NT2/D1 (cell line): ENCODE measurements around the gene KCNMB4.

ENCODE experiments used
- SUZ12 ChIP-seq: IDR thresholded peaks from 2 replicates; pipeline ENCODE4 v1.6.1; 2011; ENCODE audit not compliant: insufficient read length, insufficient read depth; ENCODE audit errors: extremely low read depth
- YY1 ChIP-seq: IDR thresholded peaks from 2 replicates; pipeline ENCODE4 v1.6.1; 2011; ENCODE audit not compliant: insufficient read length, insufficient read depth
- ZNF274 ChIP-seq: IDR thresholded peaks from 2 replicates; pipeline ENCODE4 v1.6.1; 2011; ENCODE audit warnings: mild to moderate bottlenecking, low read depth, low read length

DNA sequence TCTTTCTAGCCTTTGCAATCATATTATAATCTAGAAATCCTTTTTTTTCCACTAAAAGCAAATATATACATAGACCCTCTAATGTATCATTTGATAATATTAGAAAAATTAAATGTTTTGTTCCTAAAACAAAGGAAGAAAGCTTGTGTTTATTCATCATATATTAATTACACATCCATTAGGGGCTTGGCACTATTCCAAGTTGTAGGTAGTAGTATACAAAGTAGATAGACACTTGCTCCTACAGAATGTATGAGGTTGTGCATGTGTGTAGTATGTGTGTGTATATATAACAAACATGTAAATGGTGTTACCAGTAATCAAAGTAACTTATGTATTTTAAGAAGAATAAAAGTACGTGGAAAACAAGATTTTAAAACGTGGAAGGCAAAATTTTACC, 15.0 kb upstream of the KCNMB4 start:
- TF ChIP-seq ZNF274 (no peak), YY1 (no peak), SUZ12 (no peak)
